GM19025 (cell line): ENCODE results near the gene ANTXR1.

Experiments used
- ATAC-seq: cut with Tn5 transposase; IDR thresholded peaks from one replicate; pipeline ENCODE4 v1.9.1; 2021; ENCODE audit warnings: mild to moderate bottlenecking, low read depth, moderate library complexity; ENCODE audit not compliant: unreplicated experiment

The ANTXR1 gene

DNA sequence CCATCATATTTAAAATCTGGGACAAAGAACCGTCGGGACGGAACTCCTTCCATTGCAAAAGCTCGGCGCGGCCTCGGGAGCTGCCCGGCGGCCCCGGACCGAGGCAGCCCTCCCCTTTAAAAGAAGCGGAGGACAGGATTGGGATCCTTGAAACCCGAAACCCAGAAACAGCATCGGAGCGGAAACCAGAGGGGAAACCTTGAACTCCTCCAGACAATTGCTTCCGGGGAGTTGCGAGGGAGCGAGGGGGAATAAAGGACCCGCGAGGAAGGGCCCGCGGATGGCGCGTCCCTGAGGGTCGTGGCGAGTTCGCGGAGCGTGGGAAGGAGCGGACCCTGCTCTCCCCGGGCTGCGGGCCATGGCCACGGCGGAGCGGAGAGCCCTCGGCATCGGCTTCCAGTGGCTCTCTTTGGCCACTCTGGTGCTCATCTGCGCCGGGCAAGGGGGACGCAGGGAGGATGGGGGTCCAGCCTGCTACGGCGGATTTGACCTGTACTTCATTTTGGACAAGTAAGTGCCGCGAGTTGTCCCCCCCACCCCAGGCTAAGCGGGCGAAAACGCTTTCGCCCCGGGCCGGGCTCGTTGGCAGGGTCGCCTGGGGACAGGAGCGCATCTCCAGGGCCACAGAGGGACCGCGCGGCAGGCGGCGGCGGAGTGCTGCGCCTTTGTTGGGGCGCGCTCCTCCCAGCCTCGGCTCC lies at the start of gene ANTXR1:
TSS of gene ANTXR1 (plus strand) at position 38 of the 698 bp plus-strand sequence. CDS start at position 359, 321 bp downstream.
- no peak for ATAC-seq

DNA sequence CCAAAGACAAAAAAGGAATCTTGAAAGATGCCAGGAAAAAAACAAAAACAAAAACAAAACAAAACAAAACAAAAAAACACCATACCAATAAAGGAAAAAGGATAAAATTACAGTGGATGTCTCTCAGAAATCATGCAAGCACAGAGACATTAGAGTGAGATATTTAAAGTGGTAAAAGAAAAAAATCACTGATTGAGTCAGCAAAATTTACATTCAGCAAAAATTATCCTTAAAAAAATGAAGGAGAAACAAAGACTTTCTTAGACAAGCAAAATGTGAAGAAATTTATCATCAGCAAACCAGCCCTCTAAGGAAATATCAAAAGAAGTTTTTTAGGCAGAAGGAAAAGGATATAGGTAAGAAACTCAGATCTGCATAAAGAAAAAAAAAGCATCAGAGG lies 48.7 kb upstream of the ANTXR1 start:
- ATAC-seq = no peak

DNA sequence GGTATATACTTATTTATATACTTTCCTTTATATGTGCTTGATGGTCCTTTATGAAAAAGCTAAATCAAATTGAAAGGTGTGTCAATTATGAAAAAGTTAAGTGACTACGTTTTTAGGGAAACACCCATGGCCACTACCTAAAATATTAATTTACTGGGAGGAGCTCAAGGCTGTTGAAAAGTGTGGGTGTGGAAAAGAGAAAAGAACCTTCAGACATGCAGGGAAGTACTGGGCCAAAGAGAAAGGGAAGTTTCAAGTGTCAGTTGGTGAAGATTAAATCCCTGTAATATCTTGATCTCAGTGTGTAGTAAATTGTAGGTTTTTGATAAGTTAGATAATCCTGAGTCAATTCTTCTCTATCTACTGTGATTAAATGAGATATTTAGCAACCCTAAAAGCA lies 44.8 kb upstream of the ANTXR1 start:
- ATAC-seq = no peak

DNA sequence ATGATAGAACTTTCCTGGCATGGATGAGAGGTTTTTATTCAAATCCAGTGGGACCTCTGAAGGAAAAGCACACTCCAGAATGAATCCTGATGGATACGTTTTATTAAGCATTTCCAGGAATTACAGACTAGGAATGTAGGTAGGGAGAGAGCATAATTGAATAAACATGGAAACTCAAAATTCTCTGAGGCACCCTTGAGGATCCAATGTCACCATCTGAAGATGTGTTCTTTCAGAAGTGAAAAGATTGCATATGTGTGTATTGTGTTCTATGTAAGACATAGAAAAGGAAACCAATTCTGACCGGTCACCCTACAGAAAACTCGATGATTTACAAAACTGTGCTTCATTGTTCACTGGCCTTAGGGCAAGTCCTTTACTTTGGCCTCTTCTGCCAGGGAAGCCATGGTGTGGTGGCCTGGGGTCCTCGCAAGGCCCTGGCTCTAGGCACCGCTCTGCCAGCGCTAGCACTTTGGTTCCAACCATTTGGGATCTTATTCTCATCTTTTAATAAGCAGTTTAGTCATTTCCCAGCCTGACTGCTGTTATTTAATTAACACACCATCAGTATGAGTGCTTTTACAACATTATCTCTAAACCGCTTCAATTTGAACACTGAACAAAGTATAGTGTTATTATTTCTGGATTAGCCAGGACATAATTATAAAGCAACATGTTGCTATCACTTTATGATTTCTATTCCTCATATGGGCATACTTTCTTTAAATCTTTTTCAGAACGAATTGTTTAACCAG lies 43.1 kb upstream of the ANTXR1 start:
- no peak for ATAC-seq

DNA sequence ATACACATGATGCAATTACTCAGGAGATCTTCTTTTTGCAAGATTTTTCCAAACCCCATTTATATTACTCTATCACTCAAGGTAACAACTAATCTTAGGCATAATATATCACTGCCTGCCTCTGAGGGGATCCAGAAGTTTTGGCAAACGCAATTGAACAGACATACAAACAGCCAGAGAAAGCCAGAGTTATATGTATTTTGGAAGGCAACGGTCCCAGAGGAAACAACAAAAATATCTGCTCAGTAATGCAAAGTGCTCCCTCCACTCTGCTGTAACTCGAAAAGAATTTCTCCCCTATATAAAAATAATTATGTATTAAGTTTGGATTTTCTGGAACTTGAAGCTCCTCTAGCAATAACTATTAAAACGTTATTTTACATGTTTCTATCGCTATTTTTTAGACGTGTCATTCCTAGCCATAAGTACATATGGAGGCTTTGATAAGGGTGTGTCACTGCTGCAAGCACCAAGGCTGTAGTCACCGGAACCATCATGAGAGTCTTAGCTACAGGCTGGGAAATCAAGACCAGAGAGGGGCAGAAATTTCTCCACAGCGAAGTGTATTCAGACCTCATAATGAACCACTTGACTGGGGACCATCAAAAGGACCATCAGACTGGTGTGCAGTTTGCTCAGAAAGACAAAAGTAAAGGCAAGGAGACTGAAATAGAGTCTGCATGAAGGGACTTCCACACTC lies 42.3 kb upstream of the ANTXR1 start:
- ATAC-seq = no peak

DNA sequence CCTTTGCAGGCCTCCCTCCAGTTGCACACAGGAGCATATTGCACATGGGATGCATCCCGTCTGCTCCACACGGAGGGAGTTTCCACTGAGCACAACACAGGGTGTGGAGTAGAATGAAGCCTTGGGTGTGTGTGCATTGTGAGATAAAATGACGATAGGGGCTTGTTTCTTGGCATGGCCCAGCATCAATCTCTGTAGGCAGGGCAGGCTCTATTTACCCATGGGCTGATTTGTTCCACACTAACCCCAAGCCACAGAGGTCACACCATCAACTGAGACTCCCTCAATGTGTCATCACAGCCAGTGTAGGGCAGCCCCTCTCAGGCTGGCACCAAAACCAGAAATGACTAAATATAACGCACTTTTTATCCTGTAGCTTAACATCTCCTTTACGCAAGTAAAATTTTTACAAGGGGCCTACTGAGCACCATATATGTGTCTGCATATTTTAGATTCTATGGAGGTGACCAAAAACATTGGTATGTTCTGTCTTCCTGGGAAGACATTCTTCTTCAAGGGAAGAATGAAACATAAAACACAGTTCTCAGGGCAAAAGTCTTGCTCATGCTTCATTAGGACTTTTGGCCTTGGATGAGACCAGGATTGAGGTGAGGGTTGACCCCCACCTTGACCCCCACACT lies 41.3 kb upstream of the ANTXR1 start:
- no peak for ATAC-seq

DNA sequence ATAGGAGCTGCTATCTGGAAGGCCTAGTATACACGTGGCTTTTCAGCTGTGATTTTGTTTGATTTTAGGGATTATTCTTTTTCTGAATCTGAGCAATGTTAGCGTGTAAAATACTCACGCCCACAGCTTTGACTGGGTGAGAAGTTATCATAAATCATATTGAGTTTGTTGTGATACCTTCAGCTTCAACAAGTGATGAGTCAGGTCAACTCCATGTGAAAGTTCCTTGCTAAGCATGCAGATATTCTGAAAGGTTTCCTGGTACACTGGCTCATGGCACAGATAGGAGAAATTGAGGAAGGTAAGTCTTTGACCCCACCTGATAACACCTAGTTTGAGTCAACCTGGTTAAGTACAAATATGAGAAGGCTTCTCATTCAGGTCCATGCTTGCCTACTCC lies 38.7 kb upstream of the ANTXR1 start, which contains the start of gene GKN1:
TSS of gene GKN1 (plus strand) at position 386 of the 400 bp plus-strand sequence. CDS start 42 bp downstream, outside the sequence.
- ATAC-seq = no peak

DNA sequence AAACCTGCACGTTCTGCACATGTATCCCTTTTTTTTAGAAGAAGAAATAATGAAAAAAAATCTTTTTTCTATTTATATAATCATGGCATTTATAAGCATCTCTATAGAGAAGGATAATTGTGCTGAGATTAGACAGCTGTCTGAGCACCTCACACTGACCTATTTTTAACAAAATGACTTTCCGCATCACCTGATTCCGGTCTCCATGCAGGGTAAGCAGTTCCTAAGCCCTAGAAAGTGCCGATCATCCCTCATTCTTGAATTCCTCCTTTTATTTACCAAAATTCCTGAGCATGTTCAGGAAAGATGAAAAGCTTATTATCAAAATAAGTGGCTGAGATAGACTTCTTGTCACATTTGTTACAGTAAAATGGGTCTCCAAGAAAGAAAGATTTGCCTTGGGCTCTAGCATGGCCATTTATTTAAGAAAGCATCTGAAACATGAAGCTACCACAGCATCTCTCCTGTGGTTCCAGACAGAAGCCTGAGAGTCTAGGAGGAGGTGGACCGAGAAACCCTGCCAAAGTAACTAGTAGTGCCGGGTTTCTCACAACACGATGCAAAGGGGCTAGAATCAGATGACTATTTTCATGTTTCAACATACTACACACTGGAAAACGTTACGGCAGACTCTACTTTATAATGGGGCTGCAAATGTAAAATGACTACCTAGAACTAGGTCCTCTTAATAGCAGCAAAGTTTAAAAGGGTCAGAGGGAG lies 37.9 kb upstream of the ANTXR1 start:
- ATAC-seq = no peak

DNA sequence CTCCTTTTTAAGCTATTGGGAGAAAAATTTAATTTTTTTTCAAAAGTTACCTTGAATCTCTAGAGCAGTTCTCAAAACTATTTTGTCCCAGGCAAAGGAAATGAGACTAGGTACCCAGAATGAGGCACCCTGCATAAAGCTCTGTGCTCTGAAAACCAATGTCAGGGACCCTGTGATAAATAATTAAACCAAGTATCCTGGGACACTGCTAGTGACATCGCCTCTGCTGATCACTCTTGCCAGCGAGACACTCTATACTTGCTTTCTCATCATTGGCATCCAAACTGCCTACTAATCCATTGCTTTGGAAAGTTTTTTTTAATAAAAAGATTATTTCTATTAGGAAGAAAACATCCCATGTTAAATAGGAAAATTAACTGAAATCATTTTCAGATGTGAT lies 37.1 kb upstream of the ANTXR1 start:
- ATAC-seq = no peak

DNA sequence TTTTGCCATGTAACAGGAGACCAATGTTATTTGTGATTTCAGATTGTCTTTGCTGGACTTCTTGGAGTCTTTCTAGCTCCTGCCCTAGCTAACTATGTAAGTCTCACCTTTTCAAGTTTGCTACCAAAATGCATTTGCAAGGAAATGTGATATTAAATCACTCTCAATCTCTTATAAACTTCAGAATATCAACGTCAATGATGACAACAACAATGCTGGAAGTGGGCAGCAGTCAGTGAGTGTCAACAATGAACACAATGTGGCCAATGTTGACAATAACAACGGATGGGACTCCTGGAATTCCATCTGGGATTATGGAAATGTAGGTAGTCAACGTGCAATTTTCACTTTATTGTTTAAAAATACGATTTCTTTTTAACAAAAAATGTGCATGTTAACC lies 35.5 kb upstream of the ANTXR1 start:
- ATAC-seq = no peak

DNA sequence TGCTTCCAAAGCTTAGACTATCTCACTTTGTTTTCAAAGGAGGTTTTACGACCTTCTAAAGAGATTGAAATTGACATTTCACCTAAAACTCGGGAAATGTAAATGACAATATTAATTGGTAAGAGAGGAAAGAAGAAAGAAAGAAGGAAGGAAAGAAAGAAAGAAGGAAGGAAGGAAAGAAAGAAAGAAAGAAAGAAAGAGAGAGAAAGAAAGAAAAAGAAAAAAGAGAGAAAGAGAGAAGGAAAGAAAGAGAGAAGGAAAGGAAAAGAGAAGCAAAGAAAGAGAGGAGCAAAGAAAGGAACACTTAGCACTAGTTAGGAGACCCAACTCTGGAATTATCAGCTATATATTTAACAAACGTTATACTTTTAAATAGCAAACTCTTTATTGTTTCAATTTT lies 34.9 kb upstream of the ANTXR1 start:
- ATAC-seq = no peak

DNA sequence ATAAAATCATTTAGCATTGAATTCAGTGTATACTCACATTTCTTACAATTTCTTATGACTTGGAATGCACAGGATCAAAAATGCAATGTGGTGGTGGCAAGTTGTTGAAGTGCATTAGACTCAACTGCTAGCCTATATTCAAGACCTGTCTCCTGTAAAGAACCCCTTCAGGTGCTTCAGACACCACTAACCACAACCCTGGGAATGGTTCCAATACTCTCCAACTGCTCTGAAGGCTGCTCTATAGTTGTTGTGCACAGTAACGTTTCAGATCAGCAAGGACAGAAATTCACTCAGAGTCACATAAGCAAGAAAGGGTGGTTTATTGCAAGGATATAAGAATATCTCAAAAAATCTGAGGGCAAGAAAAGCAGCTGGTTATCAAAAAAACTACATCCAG lies 32.0 kb upstream of the ANTXR1 start:
- ATAC-seq = no peak

DNA sequence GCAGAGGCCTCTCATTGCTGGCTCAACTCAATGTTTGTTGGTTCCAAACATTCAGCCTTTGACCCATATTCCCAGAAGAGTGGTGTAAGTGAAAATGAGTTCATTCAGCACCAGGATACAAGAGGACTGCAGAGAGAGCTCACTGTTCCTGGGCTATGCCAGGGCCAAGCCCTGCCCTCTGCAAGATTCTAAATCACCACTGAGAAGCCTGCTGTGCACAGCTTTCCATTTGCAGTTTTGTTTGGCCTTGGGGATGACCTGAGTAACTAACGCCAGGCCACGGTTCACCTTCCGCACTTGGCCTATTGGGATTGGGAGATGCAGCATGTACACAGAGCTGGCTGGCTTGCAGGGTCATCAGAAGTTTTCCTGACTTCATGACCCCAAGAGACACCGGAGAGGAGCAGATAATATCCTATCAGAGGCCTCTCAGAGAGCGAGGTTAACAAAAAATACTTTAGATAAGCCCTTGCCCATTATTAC lies 25.9 kb upstream of the ANTXR1 start:
- ATAC-seq = no peak

DNA sequence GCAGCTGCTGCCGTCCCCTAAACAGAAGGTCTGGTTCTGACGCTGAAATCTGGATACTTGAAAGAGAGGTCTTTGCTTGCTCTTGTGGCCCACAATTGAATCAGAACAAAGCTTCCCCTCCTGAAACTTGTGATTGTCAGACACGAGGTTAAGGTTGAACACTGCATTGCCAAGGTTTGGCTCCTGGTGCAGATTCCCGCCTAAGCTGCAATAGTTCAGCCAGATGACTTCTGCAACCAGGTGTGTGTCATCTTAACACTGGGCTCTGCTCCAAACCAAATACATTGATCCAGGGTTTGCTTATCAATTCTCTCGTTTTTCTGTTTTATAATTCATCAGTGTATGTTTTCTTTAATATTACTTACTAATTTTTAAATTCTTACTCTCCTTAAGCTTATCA lies 23.9 kb upstream of the ANTXR1 start:
- ATAC-seq = no peak

DNA sequence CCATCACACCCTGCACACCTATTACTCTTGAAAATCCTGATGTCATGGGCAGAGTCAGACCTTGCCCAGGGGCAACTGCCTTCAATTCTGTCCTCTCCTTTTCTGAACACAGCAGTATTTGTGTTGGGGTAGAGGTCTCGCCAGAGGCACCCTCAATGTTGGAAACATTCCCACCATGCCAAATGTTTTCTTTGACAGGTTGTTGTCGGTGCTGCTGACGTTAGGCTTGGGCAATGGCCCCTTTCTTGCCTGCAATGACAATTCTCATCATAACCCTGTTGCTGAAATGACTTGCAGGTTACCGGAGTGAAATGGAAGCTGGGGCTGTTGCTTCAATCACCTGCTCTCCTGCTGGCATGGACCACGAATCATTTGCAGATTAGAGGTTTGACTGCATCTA lies 20.6 kb upstream of the ANTXR1 start:
- no peak for ATAC-seq

DNA sequence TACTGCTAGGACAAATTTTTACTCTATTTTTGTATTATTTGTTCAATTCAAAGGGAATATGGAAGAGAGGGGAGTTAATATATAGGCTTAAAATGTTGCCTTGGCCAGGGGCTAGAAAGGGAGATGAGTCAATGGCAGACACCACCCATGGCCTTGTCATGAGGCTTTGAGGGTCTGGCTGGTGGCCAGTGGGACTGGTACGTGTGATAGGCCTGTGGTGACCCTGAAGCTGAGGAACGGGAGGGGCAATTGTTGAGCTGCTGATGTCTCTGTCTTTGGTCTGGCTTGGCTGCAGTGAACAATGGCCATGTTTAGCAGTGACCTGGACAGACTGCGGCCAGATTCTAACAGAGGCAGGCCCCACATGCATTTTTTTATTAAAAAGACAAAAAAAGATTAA lies 20.0 kb upstream of the ANTXR1 start:
- no peak for ATAC-seq

DNA sequence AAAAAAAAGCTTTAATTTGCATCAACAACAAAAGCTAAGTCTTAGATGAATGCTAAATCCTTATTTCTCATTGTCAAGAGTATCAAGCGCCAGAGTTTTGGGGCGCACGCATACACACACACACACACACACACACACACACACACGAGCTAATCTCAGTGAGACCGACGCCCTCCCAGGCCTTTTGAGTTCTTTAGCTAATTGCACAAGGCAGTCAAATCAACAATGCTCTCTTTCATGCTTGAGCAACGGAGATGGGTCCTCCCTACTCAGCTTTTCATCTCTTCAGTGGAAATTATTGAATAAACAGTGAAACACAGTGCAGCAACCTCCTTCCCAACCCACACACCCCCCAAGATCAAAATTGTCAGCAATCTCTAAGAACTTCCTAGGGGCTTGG lies 19.3 kb upstream of the ANTXR1 start:
- ATAC-seq = no peak

DNA sequence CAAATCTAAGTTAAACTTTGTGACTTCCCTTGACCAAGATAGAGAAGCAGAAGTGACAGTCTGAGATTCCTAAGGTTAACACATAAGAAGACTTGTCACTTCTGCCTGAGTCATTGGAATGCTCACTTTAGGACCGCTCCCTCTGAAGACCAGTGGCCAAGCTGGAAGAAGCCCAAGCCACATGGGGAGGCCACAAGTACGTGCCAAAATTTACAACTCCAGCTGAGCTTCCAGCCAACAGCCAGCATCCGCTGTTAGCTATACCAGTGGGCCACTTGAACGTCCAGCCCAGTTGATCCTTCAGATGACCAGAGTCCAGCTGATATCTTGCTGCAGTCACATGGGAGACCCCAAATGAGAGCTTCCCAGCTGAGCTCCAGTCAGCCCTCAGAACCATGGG lies 18.1 kb upstream of the ANTXR1 start:
- ATAC-seq = no peak

DNA sequence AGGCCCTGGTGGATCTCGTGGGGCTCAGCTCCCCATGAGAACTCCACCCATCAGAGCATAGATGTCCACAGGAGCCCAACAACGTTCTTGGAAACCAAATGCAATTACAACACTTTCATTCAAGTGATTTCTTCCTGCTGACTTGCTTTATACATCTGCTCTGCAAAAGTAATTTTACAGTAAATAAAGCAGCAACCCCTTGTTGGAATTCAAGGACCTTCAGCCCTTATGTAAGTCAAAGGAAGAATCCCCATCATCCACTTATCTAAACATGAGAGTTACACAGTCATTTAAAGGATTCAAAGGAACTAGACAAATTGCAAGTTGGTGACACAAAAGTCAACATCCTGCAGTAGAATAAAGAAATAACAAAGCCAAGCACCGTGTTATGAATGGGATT lies 17.1 kb upstream of the ANTXR1 start:
- ATAC-seq = no peak

DNA sequence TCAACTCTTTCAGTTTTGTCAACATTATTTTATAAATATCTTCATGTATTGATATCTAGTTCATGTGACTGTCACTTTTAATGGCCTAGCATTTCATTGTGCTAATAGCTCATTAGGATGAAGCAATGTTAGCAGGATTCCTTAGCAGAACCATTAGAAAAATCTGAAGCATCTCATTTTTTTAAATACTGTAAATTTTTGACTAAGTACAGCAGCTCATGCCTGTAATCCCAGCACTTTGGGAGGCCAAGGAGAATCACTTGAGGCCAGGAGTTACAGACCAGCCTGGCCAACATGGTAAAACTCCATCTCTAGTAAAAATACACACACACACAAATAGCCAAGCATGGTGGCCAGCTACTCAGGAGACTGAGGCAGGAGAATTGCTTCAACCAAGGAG lies 15.6 kb upstream of the ANTXR1 start:
- no peak for ATAC-seq
